PFSK-1 (cell line): Measurements from ENCODE around the gene GCH1.

Experiments used
- FOXP2 ChIP-seq: optimal IDR thresholded peaks from 2 replicates; pipeline ENCODE3; 2011; ENCODE audit warnings: borderline replicate concordance, control low read depth, inconsistent platforms; ENCODE audit not compliant: insufficient read depth; ENCODE audit errors: extremely low read length, extremely low read depth
- POLR2AphosphoS5 ChIP-seq: IDR thresholded peaks from 2 replicates; pipeline ENCODE4 v1.6.1; 2012; ENCODE audit warnings: low read depth, mild to moderate bottlenecking, control low read depth, low read length, moderate library complexity
- SIN3A ChIP-seq: IDR thresholded peaks from 2 replicates; pipeline ENCODE4 v1.6.1; 2012; ENCODE audit warnings: mild to moderate bottlenecking, low read length, moderate library complexity, borderline replicate concordance; ENCODE audit not compliant: insufficient read depth
- TF ChIP-seq, protein P1 (sequence below), 2 experiments: IDR thresholded peaks; 2 replicates each; pipeline versions ENCODE4 v1.6.1 to v1.8.0; 2011 to 2012; ENCODE audit warnings: low read depth in 2 of 2, low read length in 2 of 2, control low read depth in 1 of 2, inconsistent platforms in 1 of 2, mild to moderate bottlenecking in 1 of 2, moderate library complexity in 1 of 2; ENCODE audit not compliant: insufficient read depth in 1 of 2

- no peak for TF ChIP-seq SIN3A
- TF ChIP-seq, protein P1, sequence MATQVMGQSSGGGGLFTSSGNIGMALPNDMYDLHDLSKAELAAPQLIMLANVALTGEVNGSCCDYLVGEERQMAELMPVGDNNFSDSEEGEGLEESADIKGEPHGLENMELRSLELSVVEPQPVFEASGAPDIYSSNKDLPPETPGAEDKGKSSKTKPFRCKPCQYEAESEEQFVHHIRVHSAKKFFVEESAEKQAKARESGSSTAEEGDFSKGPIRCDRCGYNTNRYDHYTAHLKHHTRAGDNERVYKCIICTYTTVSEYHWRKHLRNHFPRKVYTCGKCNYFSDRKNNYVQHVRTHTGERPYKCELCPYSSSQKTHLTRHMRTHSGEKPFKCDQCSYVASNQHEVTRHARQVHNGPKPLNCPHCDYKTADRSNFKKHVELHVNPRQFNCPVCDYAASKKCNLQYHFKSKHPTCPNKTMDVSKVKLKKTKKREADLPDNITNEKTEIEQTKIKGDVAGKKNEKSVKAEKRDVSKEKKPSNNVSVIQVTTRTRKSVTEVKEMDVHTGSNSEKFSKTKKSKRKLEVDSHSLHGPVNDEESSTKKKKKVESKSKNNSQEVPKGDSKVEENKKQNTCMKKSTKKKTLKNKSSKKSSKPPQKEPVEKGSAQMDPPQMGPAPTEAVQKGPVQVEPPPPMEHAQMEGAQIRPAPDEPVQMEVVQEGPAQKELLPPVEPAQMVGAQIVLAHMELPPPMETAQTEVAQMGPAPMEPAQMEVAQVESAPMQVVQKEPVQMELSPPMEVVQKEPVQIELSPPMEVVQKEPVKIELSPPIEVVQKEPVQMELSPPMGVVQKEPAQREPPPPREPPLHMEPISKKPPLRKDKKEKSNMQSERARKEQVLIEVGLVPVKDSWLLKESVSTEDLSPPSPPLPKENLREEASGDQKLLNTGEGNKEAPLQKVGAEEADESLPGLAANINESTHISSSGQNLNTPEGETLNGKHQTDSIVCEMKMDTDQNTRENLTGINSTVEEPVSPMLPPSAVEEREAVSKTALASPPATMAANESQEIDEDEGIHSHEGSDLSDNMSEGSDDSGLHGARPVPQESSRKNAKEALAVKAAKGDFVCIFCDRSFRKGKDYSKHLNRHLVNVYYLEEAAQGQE (IDR thresholded peaks at IDR 0.05; ENCODE audit: insufficient read depth in 1 of 2, low read depth in 2 of 2, low read length in 2 of 2): no peak
- TF ChIP-seq FOXP2: no peak
- TF ChIP-seq POLR2AphosphoS5: no peak
Measured at GRCh38 chr14:54797986-54798385, 104.6 kb downstream of the GCH1 start.
